Suprapubic skin (tissue), 3 donors: ENCODE data around the gene IPPK.

Source experiments
- POLR2A ChIP-seq, 2 donors: fragments of 450-650 bp; IDR thresholded peaks; one replicate each; pipeline ENCODE4 v1.6.1; 2017; ENCODE audit warnings: antibody characterized with exemption in 2 of 2, mild to moderate bottlenecking in 2 of 2, moderate library complexity in 2 of 2
- TF ChIP-seq, protein P1 (sequence below), 2 donors: fragments of 200-600 bp in 1 of 2; fragments of 450-650 bp in 1 of 2; sonication (generic) in 1 of 2; IDR thresholded peaks; one replicate each; pipeline ENCODE4 v1.5.1; 2016 to 2019; ENCODE audit warnings: antibody characterized with exemption in 2 of 2, mild to moderate bottlenecking in 1 of 2, moderate library complexity in 1 of 2

DNA sequence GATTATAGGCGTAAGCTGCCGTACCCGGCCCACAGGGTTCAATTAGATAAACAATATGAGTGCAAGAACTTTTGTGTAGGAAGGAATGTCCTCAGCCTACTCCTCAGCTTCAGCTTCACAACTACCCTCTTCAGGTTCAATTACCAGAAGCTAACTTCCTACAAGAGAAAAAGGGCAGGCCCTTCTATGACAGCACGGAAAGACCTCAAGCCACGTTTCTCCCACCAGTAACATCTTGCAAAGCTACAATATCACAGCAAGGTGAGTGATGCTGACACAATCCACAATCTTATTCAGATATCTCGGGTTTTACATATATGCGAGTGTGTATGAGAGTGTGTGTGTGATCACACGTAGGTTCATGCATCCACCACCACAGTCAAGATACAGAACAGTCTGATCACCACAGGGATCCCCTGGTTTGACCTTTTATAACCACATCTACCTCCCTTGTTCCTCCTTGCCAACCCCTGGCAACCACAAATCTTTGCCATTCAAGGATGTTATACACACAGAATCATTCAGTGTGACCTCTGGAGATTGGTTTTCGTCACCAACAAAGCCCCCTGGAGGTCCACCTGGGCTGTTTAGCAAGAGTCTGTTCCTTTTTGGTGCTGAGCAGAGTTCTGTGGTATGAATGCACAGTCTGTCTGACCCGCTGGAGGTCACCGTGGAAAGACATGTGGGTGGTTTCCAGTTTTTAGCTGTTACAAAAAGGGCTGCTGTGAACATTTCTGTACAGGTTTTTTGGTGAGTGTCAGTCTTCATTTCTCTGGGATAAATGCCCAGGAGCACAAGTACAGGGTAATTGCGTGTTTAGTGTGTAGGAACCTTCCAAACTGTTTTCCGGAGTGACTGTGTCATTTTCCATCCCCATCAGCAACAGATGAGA is 38.2 kb downstream of the IPPK start:
- TF ChIP-seq, protein P1, sequence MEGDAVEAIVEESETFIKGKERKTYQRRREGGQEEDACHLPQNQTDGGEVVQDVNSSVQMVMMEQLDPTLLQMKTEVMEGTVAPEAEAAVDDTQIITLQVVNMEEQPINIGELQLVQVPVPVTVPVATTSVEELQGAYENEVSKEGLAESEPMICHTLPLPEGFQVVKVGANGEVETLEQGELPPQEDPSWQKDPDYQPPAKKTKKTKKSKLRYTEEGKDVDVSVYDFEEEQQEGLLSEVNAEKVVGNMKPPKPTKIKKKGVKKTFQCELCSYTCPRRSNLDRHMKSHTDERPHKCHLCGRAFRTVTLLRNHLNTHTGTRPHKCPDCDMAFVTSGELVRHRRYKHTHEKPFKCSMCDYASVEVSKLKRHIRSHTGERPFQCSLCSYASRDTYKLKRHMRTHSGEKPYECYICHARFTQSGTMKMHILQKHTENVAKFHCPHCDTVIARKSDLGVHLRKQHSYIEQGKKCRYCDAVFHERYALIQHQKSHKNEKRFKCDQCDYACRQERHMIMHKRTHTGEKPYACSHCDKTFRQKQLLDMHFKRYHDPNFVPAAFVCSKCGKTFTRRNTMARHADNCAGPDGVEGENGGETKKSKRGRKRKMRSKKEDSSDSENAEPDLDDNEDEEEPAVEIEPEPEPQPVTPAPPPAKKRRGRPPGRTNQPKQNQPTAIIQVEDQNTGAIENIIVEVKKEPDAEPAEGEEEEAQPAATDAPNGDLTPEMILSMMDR (IDR thresholded peaks at IDR 0.05) = no peak
- TF ChIP-seq POLR2A (IDR thresholded peaks at IDR 0.05) = no peak
